ENCODE measurements around the gene DNLZ. TPM values are rescaled to one million over a fixed set of nuclear protein-coding genes. Genes with fewer than 3 reads are reported as not detected.

Gene DNLZ
- total and polyA plus RNA-seq, 2 donors (not counting 3 experiments of a cell fraction or from before 2014, with no cell fraction given): 26.9 to 38.4 TPM

- Histone ChIP-seq H3K4me3 (replicated peaks in 1 of 3; ENCODE audit: insufficient read depth in 1 of 3, low read depth in 1 of 3, low read length in 3 of 3) (peak overlapping the region in 2 of 3 experiments; percentile 66 to 80), H3K9ac (replicated peaks; ENCODE audit: extremely low read depth, insufficient read depth, low read length) (peak overlapping the region; percentile 87), H2AFZ (ENCODE audit: low read depth, low read length) (no peak overlapping the region), H3K9me3 (replicated peaks; ENCODE audit: control insufficient read depth, insufficient read depth, low read length) (no peaks in the 10 kb centered on the region), H3K4me2 (ENCODE audit: insufficient read depth, low read length) (peak overlapping the region; percentile 94), H4K20me1 (replicated peaks; ENCODE audit: control insufficient read depth, extremely low read depth, insufficient read depth, low read length) (no peaks in the 10 kb centered on the region), H3K27me3 (ENCODE audit: control insufficient read depth in 2 of 2, insufficient read depth in 2 of 2, low read length in 2 of 2) (no peaks in the 10 kb centered on the region), H3K4me1 (ENCODE audit: control insufficient read depth, extremely low read depth, insufficient read depth, low read length) (peaks cover 20% of the 10 kb centered on the region), H3K79me2 (ENCODE audit: control insufficient read depth, insufficient read depth, low read length) (peaks cover 40% of the 10 kb centered on the region), H3K9me1 (replicated peaks; ENCODE audit: control insufficient read depth, extremely low read depth, insufficient read depth, low read length) (no peaks in the 10 kb centered on the region), H3K27ac (ENCODE audit: insufficient read depth, low read depth, low read length) (no peak overlapping the region), H3K36me3 (ENCODE audit: control insufficient read depth in 2 of 2, extremely low read depth in 1 of 2, insufficient read depth in 2 of 2, low read length in 2 of 2) (no peaks in the 10 kb centered on the region)
- BruUV-seq (replicated peaks): no TSS peak
- ChIA-PET POLR2A (no interaction called here), CTCF (interaction anchor here (0.8 to 1.1 kb wide), 4 partner anchors 9 to 34 kb away, joined by 3 to 4 read pairs (median 3); no protein-coding TSS in a partner anchor)
- FAIRE-seq (no peak), DNase-seq (ENCODE audit: low read depth, low spot score) (no peak)
- dilution Hi-C loops (cut with MboI; ENCODE audit: extremely low pct_ligation_motif_present, low sequenced_read_pairs) (no loop called here), intact Hi-C loops (cut with micrococcal nuclease) (no loop called here)
- TF ChIP-seq FOS (IDR thresholded peaks at IDR 0.05; ENCODE audit: borderline replicate concordance, insufficient read depth, low read length) (no peak), POLR2A (IDR thresholded peaks at IDR 0.05; ENCODE audit: low read depth, low read length) (no peak)
These were observed 34.3 kb downstream of the DNLZ start for GRCh38 chr9:136329211-136329627.

- Histone ChIP-seq H3K9me1 (replicated peaks; ENCODE audit: control insufficient read depth, extremely low read depth, insufficient read depth, low read length) (no peaks in the 10 kb centered on the region), H3K36me3 (ENCODE audit: control insufficient read depth in 2 of 2, extremely low read depth in 1 of 2, insufficient read depth in 2 of 2, low read length in 2 of 2) (no peaks in the 10 kb centered on the region), H3K9ac (replicated peaks; ENCODE audit: extremely low read depth, insufficient read depth, low read length) (peak overlapping the region; percentile 87), H3K27me3 (ENCODE audit: control insufficient read depth in 2 of 2, insufficient read depth in 2 of 2, low read length in 2 of 2) (no peaks in the 10 kb centered on the region), H4K20me1 (replicated peaks; ENCODE audit: control insufficient read depth, extremely low read depth, insufficient read depth, low read length) (no peaks in the 10 kb centered on the region), H3K4me2 (ENCODE audit: insufficient read depth, low read length) (peak overlapping the region; percentile 94), H3K9me3 (replicated peaks; ENCODE audit: control insufficient read depth, insufficient read depth, low read length) (no peaks in the 10 kb centered on the region), H3K4me3 (replicated peaks in 1 of 3; ENCODE audit: insufficient read depth in 1 of 3, low read depth in 1 of 3, low read length in 3 of 3) (peak overlapping the region; percentile 66 to 80 (median 71)), H2AFZ (ENCODE audit: low read depth, low read length) (no peak overlapping the region), H3K27ac (ENCODE audit: insufficient read depth, low read depth, low read length) (peak overlapping the region; percentile 58), H3K79me2 (ENCODE audit: control insufficient read depth, insufficient read depth, low read length) (peaks cover 40% of the 10 kb centered on the region), H3K4me1 (ENCODE audit: control insufficient read depth, extremely low read depth, insufficient read depth, low read length) (peaks cover 20% of the 10 kb centered on the region)
- BruUV-seq (replicated peaks): no TSS peak
- intact Hi-C loops (cut with micrococcal nuclease) (no loop called here), dilution Hi-C loops (cut with MboI; ENCODE audit: extremely low pct_ligation_motif_present, low sequenced_read_pairs) (no loop called here)
- peak; percentile 44 for DNase-seq (ENCODE audit: low read depth, low spot score)
- FAIRE-seq: peak; percentile 48
- POLR2A ChIA-PET: no interaction called here
- CTCF ChIA-PET: interaction anchor here (0.8 to 1.1 kb wide), 4 partner anchors 9 to 34 kb away, joined by 3 to 4 read pairs (median 3); no protein-coding TSS in a partner anchor
- TF ChIP-seq JUN (IDR thresholded peaks at IDR 0.05; ENCODE audit: borderline replicate concordance, insufficient read depth, insufficient read length, low read depth): no peak
- TF ChIP-seq MYC (IDR thresholded peaks at IDR 0.05; ENCODE audit: low read depth, low read length): no peak
- no peak for TF ChIP-seq POLR2A (IDR thresholded peaks at IDR 0.05; ENCODE audit: low read depth, low read length)
- TF ChIP-seq CTCF (IDR thresholded peaks at IDR 0.05; ENCODE audit: extremely low read depth in 1 of 2, insufficient read depth in 1 of 2, low read depth in 1 of 2, low read length in 2 of 2): no peak
- no peak for TF ChIP-seq EZH2 (IDR thresholded peaks at IDR 0.05; ENCODE audit: borderline replicate concordance, low read depth, low read length, severe bottlenecking)
- no peak for TF ChIP-seq GATA2 (IDR thresholded peaks at IDR 0.05; ENCODE audit: insufficient read depth, insufficient read length, low read depth, low read length)
These were observed 34.9 kb downstream of the DNLZ start for GRCh38 chr9:136328622-136329041.

All from endothelial cell of umbilical vein (primary cell).